NT2/D1 (cell line): ENCODE results near the gene SEMA3A.

Experiments
- SUZ12 ChIP-seq: IDR thresholded peaks from 2 replicates; pipeline ENCODE4 v1.6.1; 2011; ENCODE audit not compliant: insufficient read length, insufficient read depth; ENCODE audit errors: extremely low read depth
- YY1 ChIP-seq: IDR thresholded peaks from 2 replicates; pipeline ENCODE4 v1.6.1; 2011; ENCODE audit not compliant: insufficient read length, insufficient read depth

GRCh38 chr7:83937930-83938329, 256.7 kb downstream of the SEMA3A start:
- no peak for TF ChIP-seq YY1
- no peak for TF ChIP-seq SUZ12
